HL-60 (cell line): ENCODE data around the gene SHANK2.

ENCODE experiments used
- SPI1 ChIP-seq: IDR thresholded peaks from 2 replicates; pipeline ENCODE4 v1.6.1; 2012; ENCODE audit warnings: low read depth, mild to moderate bottlenecking, borderline replicate concordance
- TF ChIP-seq, protein P1 (sequence below): IDR thresholded peaks from one replicate; pipeline ENCODE4 v1.5.1; 2011; ENCODE audit warnings: low read length, control low read depth, inconsistent platforms; ENCODE audit not compliant: insufficient read depth

DNA sequence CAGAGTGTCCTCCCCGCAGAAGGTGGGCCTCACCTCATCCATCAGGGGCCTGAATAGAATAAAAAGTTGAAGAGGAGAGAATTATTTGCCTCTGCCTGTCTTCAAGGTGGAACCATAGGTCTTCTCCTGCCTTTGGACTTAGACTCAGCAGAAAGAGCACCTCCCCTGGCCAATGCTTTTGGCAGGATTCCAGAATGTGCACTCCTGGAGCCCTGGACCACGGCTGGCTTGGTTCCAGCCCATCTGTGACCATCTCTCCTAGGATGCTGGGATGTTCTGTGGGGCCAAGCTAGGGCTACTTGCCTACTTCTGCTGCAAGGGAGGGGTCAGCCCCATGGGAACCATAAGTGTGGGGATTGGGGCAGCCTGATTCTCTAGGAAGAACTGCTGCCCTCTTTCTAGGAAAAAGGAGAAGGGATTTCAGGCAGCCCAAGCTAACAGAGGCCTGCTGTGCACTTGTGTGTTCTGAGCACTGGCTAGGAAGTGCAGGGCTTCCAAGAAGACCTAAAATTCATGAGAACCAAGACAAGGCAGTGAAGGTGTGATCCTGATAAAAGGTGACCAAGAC, 32.2 kb upstream of the SHANK2 start:
- no peak for TF ChIP-seq SPI1
- TF ChIP-seq, protein P1, sequence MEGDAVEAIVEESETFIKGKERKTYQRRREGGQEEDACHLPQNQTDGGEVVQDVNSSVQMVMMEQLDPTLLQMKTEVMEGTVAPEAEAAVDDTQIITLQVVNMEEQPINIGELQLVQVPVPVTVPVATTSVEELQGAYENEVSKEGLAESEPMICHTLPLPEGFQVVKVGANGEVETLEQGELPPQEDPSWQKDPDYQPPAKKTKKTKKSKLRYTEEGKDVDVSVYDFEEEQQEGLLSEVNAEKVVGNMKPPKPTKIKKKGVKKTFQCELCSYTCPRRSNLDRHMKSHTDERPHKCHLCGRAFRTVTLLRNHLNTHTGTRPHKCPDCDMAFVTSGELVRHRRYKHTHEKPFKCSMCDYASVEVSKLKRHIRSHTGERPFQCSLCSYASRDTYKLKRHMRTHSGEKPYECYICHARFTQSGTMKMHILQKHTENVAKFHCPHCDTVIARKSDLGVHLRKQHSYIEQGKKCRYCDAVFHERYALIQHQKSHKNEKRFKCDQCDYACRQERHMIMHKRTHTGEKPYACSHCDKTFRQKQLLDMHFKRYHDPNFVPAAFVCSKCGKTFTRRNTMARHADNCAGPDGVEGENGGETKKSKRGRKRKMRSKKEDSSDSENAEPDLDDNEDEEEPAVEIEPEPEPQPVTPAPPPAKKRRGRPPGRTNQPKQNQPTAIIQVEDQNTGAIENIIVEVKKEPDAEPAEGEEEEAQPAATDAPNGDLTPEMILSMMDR, result no peak
